A673 (cell line): Measurements from ENCODE around the gene RPL39L. TPM values are rescaled to one million over a fixed set of nuclear protein-coding genes. Genes with fewer than 3 reads are reported as not detected.

Source experiments
- BruUV-seq: library from RNA; stranded (reverse); fragments of 400-500 nt; replicated peaks from 2 replicates; lab custom pipeline; 2021; lab: Mats Ljungman, UMichigan
- CTCF ChIA-PET: fragments of 300-600 bp; sonication (Branson Sonifier 250); formaldehyde crosslinking; loops from one replicate; lab custom pipeline; 2022; ENCODE audit warnings: antibody characterized with exemption; lab: Charles Lee
- POLR2A ChIA-PET: fragments of 300-600 bp; sonication (Branson Sonifier 250); formaldehyde crosslinking; loops from one replicate; lab custom pipeline; 2022; ENCODE audit warnings: antibody characterized with exemption; ENCODE audit not compliant: low non-redundant PET; lab: Charles Lee
- DNase-seq: peaks from one replicate; pipeline ENCODE4 v3.0.0-alpha.2; 2015; ENCODE audit warnings: low spot score
- H3K27ac ChIP-seq: fragments of 200-600 bp; sonication (generic); 2 replicates; pipeline ENCODE4 v1.5.1; 2016; ENCODE audit warnings: mixed run types, low read depth, mild to moderate bottlenecking, mixed read lengths, antibody characterized with exemption, low read length; ENCODE audit not compliant: poor library complexity, severe bottlenecking
- H3K27me3 ChIP-seq: fragments of 200-600 bp; sonication (generic); replicated peaks from 2 replicates; pipeline ENCODE4 v1.6.1; 2017; ENCODE audit warnings: mixed run types, low read depth, mild to moderate bottlenecking, mixed read lengths, antibody characterized with exemption, low read length; ENCODE audit not compliant: insufficient read depth, poor library complexity
- H3K36me3 ChIP-seq: fragments of 200-600 bp; sonication (generic); 2 replicates; pipeline ENCODE4 v1.6.1; 2016; ENCODE audit warnings: mixed run types, mild to moderate bottlenecking, mixed read lengths, antibody characterized with exemption, low read length; ENCODE audit not compliant: insufficient read depth, poor library complexity, severe bottlenecking
- H3K4me1 ChIP-seq: fragments of 200-600 bp; sonication (generic); 2 replicates; pipeline ENCODE4 v1.6.1; 2017; ENCODE audit warnings: mixed run types, mild to moderate bottlenecking, mixed read lengths, antibody characterized with exemption, low read length; ENCODE audit not compliant: insufficient read depth, poor library complexity, severe bottlenecking
- H3K4me3 ChIP-seq: fragments of 200-600 bp; sonication (generic); 2 replicates; pipeline ENCODE4 v1.5.1; 2016; ENCODE audit warnings: low read depth, mixed run types, mild to moderate bottlenecking, mixed read lengths, low read length; ENCODE audit not compliant: poor library complexity, severe bottlenecking
- H3K9me3 ChIP-seq: fragments of 200-600 bp; sonication (generic); 2 replicates; pipeline ENCODE4 v1.6.1; 2016; ENCODE audit warnings: mixed run types, low read depth, mild to moderate bottlenecking, mixed read lengths, antibody characterized with exemption, low read length; ENCODE audit not compliant: poor library complexity, severe bottlenecking
- CTCF ChIP-seq: fragments of 300-800, 200-600 bp; sonication (generic); conservative IDR thresholded peaks from 2 replicates; pipeline ENCODE4 v1.5.1; 2017; ENCODE audit warnings: low read depth, mild to moderate bottlenecking, antibody characterized with exemption, low read length, moderate library complexity, mixed read lengths
- EZH2 ChIP-seq: fragments of 200-600 bp; sonication (generic); IDR thresholded peaks from 2 replicates; pipeline ENCODE4 v1.6.1; 2017; ENCODE audit warnings: borderline replicate concordance, low read depth, mild to moderate bottlenecking, mixed read lengths, antibody characterized with exemption, low read length; ENCODE audit not compliant: poor library complexity, severe bottlenecking
- intact Hi-C: fragments of 100-400 bp; cut with micrococcal nuclease; formaldehyde crosslinking; loops from one replicate; pipeline ENCODE4 v1.10.0; 2022; ENCODE audit not compliant: unreplicated experiment
- total RNA-seq: library from RNA; stranded (reverse); gene quantifications from 2 replicates; pipeline ENCODE4 v1.2.3, GENCODE V29; 2021

Gene RPL39L
- total RNA-seq, 1 experiment from 2014 or later: 35.3 TPM

GRCh38 chr3:187169231-187169960, 30.1 kb upstream of the RPL39L start:
- intact Hi-C loops: no loop called here

GRCh38 chr3:187167777-187168176, 28.5 kb upstream of the RPL39L start:
- intact Hi-C loops: no loop called here
- H3K4me1 ChIP-seq: peaks cover 4% of the 10 kb centered on the region
- no peak overlapping the region for H3K27ac ChIP-seq
- ChIA-PET POLR2A (no interaction called here), CTCF (no interaction called here)
- no peaks in the 10 kb centered on the region for H3K36me3 ChIP-seq
- H3K27me3 ChIP-seq: no peaks in the 10 kb centered on the region
- H3K9me3 ChIP-seq: no peaks in the 10 kb centered on the region
- no peak overlapping the region for H3K4me3 ChIP-seq
- no TSS peak for BruUV-seq
- no peak for TF ChIP-seq EZH2
- no peak for TF ChIP-seq CTCF
- no peak for DNase-seq

More at GRCh38 chr3:187169231-187169960, 30.1 kb upstream of the RPL39L start:
- no peaks in the 10 kb centered on the region for H3K9me3 ChIP-seq
- no peaks in the 10 kb centered on the region for H3K27me3 ChIP-seq
- no peak overlapping the region for H3K4me3 ChIP-seq
- POLR2A ChIA-PET: no interaction called here
- no TSS peak for BruUV-seq
- H3K4me1 ChIP-seq: peaks cover 4% of the 10 kb centered on the region
- TF ChIP-seq EZH2 (no peak), CTCF (no peak)
- no peak for DNase-seq
- H3K36me3 ChIP-seq: no peaks in the 10 kb centered on the region
- CTCF ChIA-PET: interaction anchor here (0.6 kb wide), 1 partner anchor 20 kb away, joined by 6 read pairs; no protein-coding TSS in a partner anchor
- H3K27ac ChIP-seq: no peak overlapping the region

- TF ChIP-seq EZH2: no peak
- no peak for TF ChIP-seq CTCF
- H3K27me3 ChIP-seq: no peaks in the 10 kb centered on the region
- peaks cover 4% of the 10 kb centered on the region for H3K4me1 ChIP-seq
- intact Hi-C loops: no loop called here
- no peak overlapping the region for H3K4me3 ChIP-seq
- DNase-seq: no peak
- H3K36me3 ChIP-seq: no peaks in the 10 kb centered on the region
- ChIA-PET POLR2A (no interaction called here), CTCF (no interaction called here)
- BruUV-seq: no TSS peak
- no peaks in the 10 kb centered on the region for H3K9me3 ChIP-seq
- no peak overlapping the region for H3K27ac ChIP-seq
These were observed 27.5 kb upstream of the RPL39L start for GRCh38 chr3:187166750-187167149.
